GM23338 (cell line): ENCODE results near the gene GLT6D1.

ENCODE experiments used
- CREB1 ChIP-seq: fragments of 250-450 bp; sonication (Bioruptor Pico); IDR thresholded peaks from 2 replicates; pipeline ENCODE4 v1.5.0; 2020; ENCODE audit warnings: low read depth, mild to moderate bottlenecking, moderate library complexity
- CTCF ChIP-seq, 2 experiments: fragments of 200-600 bp in 1 of 2; sonication (generic) in 1 of 2; conservative IDR thresholded peaks; 2 replicates each; pipeline versions ENCODE4 v1.5.1 to v1.6.1; 2016 to 2017; ENCODE audit warnings: antibody characterized with exemption in 2 of 2, low read depth in 2 of 2, mild to moderate bottlenecking in 2 of 2, moderate library complexity in 1 of 2
- EZH2 ChIP-seq: fragments of 200-600 bp; sonication (generic); IDR thresholded peaks from one replicate; pipeline ENCODE4 v1.8.0; 2017; ENCODE audit warnings: antibody characterized with exemption, mild to moderate bottlenecking, low read depth; ENCODE audit not compliant: unreplicated experiment
- EZH2phosphoT487 ChIP-seq: fragments of 200-600 bp; sonication (generic); IDR thresholded peaks from one replicate; pipeline ENCODE4 v1.8.1; 2018; ENCODE audit warnings: antibody characterized with exemption; ENCODE audit not compliant: unreplicated experiment
- JUNB ChIP-seq: IDR thresholded peaks from one replicate; pipeline ENCODE4 v1.6.1; 2016; ENCODE audit warnings: antibody characterized with exemption; ENCODE audit not compliant: unreplicated experiment
- NANOG ChIP-seq: IDR thresholded peaks from 2 replicates; pipeline ENCODE4 v1.6.1; 2016; ENCODE audit warnings: antibody characterized with exemption, borderline replicate concordance
- POLR2AphosphoS5 ChIP-seq: IDR thresholded peaks from 2 replicates; pipeline ENCODE4 v1.6.1; 2016; ENCODE audit warnings: antibody characterized with exemption, low read depth
- REST ChIP-seq: IDR thresholded peaks from one replicate; pipeline ENCODE4 v1.6.1; 2018; ENCODE audit warnings: antibody characterized with exemption; ENCODE audit not compliant: unreplicated experiment
- STAT1 ChIP-seq: IDR thresholded peaks from one replicate; pipeline ENCODE4 v1.6.1; 2016; ENCODE audit warnings: antibody characterized with exemption; ENCODE audit not compliant: unreplicated experiment
- ZNF114 ChIP-seq: fragments of 250-450 bp; sonication (Bioruptor Pico); IDR thresholded peaks from 2 replicates; pipeline ENCODE4 v1.5.0; 2020; ENCODE audit warnings: mild to moderate bottlenecking, moderate library complexity

GRCh38 chr9:135583688-135584011, 55.7 kb downstream of the GLT6D1 start:
- TF ChIP-seq EZH2phosphoT487 (no peak), EZH2 (no peak), CTCF (conservative IDR thresholded peaks at IDR 0.05; ENCODE audit: low read depth in 2 of 2) (no peak), STAT1 (no peak), POLR2AphosphoS5 (no peak), REST (no peak), JUNB (no peak), CREB1 (CRISPR knock-in tag) (no peak), NANOG (no peak), ZNF114 (CRISPR knock-in tag) (no peak)
